ENCODE data around the gene SPACA7.

GRCh38 chr13:112466132-112467058 is 90.2 kb downstream of the SPACA7 start:
- TF ChIP-seq CTCF (IDR thresholded peaks at IDR 0.05) (no peak), POLR2A (IDR thresholded peaks at IDR 0.05) (no peak)

All from uterus (tissue), 2 donors.